KMS-11 (cell line): ENCODE measurements around the gene FLNB.
"Not testable (repeated sequence)": the region's sequence is repeated elsewhere in the genome, so short reads cannot be mapped to it uniquely, and the experiment has no call there.

Experiments used
- H2AFZ ChIP-seq: fragments of 200-600 bp; sonication (generic); 2 replicates; pipeline ENCODE4 v1.6.1; 2016; ENCODE audit warnings: antibody characterized with exemption, mixed run types, low read depth
- H3K27ac ChIP-seq: fragments of 200-600 bp; sonication (generic); 2 replicates; pipeline ENCODE4 v1.6.1; 2016; ENCODE audit warnings: mild to moderate bottlenecking, mixed run types
- H3K27me3 ChIP-seq: fragments of 200-600 bp; sonication (generic); 2 replicates; pipeline ENCODE4 v1.6.1; 2017; ENCODE audit warnings: mild to moderate bottlenecking, low read depth, mixed run types, moderate library complexity; ENCODE audit not compliant: insufficient read depth
- H3K36me3 ChIP-seq: fragments of 200-600 bp; sonication (generic); 2 replicates; pipeline ENCODE4 v1.6.1; 2017; ENCODE audit warnings: mild to moderate bottlenecking, mixed run types; ENCODE audit not compliant: insufficient read depth
- H3K4me1 ChIP-seq: fragments of 200-600 bp; sonication (generic); 2 replicates; pipeline ENCODE4 v1.6.1; 2016; ENCODE audit warnings: mild to moderate bottlenecking, low read depth, mixed run types; ENCODE audit not compliant: poor library complexity, severe bottlenecking
- H3K4me2 ChIP-seq: fragments of 200-600 bp; sonication (generic); 2 replicates; pipeline ENCODE4 v1.7.0; 2016; ENCODE audit warnings: mild to moderate bottlenecking, mixed run types
- H3K4me3 ChIP-seq: fragments of 200-600 bp; sonication (generic); IDR thresholded peaks from 2 replicates; pipeline ENCODE4 v1.6.1; 2017; ENCODE audit warnings: low read depth, low read length, mixed read lengths; ENCODE audit not compliant: insufficient read depth
- H3K79me2 ChIP-seq: fragments of 200-600 bp; sonication (generic); 2 replicates; pipeline ENCODE4 v1.6.1; 2016; ENCODE audit warnings: low read depth, mixed run types; ENCODE audit not compliant: insufficient read depth
- H3K9ac ChIP-seq: fragments of 200-600 bp; sonication (generic); 2 replicates; pipeline ENCODE4 v1.6.1; 2016; ENCODE audit warnings: mild to moderate bottlenecking, mixed run types
- H4K20me1 ChIP-seq: fragments of 200-600 bp; sonication (generic); 2 replicates; pipeline ENCODE4 v1.6.1; 2016; ENCODE audit warnings: mild to moderate bottlenecking, mixed run types; ENCODE audit not compliant: insufficient read depth
- CTCF ChIP-seq: fragments of 200-600 bp; sonication (generic); conservative IDR thresholded peaks from 2 replicates; pipeline ENCODE4 v1.6.1; 2017; ENCODE audit warnings: low read depth, mild to moderate bottlenecking, antibody characterized with exemption, low read length, moderate library complexity, mixed read lengths

Gene FLNB

GRCh38 chr3:58047826-58048225 is 39.6 kb downstream of the FLNB start:
- Histone ChIP-seq H3K36me3 (no peaks in the 10 kb centered on the region), H4K20me1 (no peaks in the 10 kb centered on the region), H3K27me3 (no peaks in the 10 kb centered on the region; the same call in 1 of the 2 replicates), H3K4me1 (peaks cover 14% of the 10 kb centered on the region), H2AFZ (no peak overlapping the region), H3K4me2 (no peak overlapping the region), H3K27ac (no peak overlapping the region), H3K9ac (no peak overlapping the region), H3K79me2 (no peaks in the 10 kb centered on the region), H3K4me3 (no peak overlapping the region)
- no peak for TF ChIP-seq CTCF

- Histone ChIP-seq H3K9ac (no peak overlapping the region), H3K27me3 (no peaks in the 10 kb centered on the region; the same call in 1 of the 2 replicates), H3K36me3 (no peaks in the 10 kb centered on the region), H4K20me1 (no peaks in the 10 kb centered on the region), H3K27ac (no peak overlapping the region), H2AFZ (no peak overlapping the region), H3K4me2 (no peak overlapping the region), H3K4me1 (peaks cover 10% of the 10 kb centered on the region), H3K79me2 (no peaks in the 10 kb centered on the region), H3K4me3 (no peak overlapping the region)
- no peak for TF ChIP-seq CTCF
Observed at GRCh38 chr3:58048301-58048700, 40.1 kb downstream of the FLNB start.

GRCh38 chr3:58049143-58049785 is 41.0 kb downstream of the FLNB start:
- H4K20me1 ChIP-seq = no peaks in the 10 kb centered on the region
- H3K4me3 ChIP-seq = no peak overlapping the region
- no peak overlapping the region for H2AFZ ChIP-seq
- no peak for TF ChIP-seq CTCF
- no peak overlapping the region for H3K4me2 ChIP-seq
- H3K36me3 ChIP-seq = no peaks in the 10 kb centered on the region
- no peaks in the 10 kb centered on the region for H3K79me2 ChIP-seq
- H3K9ac ChIP-seq = no peak overlapping the region
- H3K27me3 ChIP-seq = no peaks in the 10 kb centered on the region; the same call in 1 of the 2 replicates
- no peak overlapping the region for H3K27ac ChIP-seq
- H3K4me1 ChIP-seq = no peaks in the 10 kb centered on the region

- H3K4me3 ChIP-seq = no peak overlapping the region
- H3K4me2 ChIP-seq = no peak overlapping the region
- no peaks in the 10 kb centered on the region for H3K27me3 ChIP-seq
- H3K79me2 ChIP-seq = no peaks in the 10 kb centered on the region
- no peak overlapping the region for H3K9ac ChIP-seq
- no peak for TF ChIP-seq CTCF
- no peak overlapping the region for H2AFZ ChIP-seq
- no peaks in the 10 kb centered on the region for H4K20me1 ChIP-seq
- no peak overlapping the region for H3K27ac ChIP-seq
- H3K4me1 ChIP-seq = no peaks in the 10 kb centered on the region
- H3K36me3 ChIP-seq = no peaks in the 10 kb centered on the region
Observed at GRCh38 chr3:58051196-58051595, 43.0 kb downstream of the FLNB start.

- not testable (repeated sequence) for H3K27me3 ChIP-seq, H3K79me2 ChIP-seq, H3K4me1 ChIP-seq, H3K4me3 ChIP-seq, H3K27ac ChIP-seq, H4K20me1 ChIP-seq, H3K9ac ChIP-seq, H3K36me3 ChIP-seq, H2AFZ ChIP-seq, H3K4me2 ChIP-seq
Observed at GRCh38 chr3:58051658-58052261, 43.5 kb downstream of the FLNB start.
